ENCODE results near the gene SLC26A6. TPM values are rescaled to one million over a fixed set of nuclear protein-coding genes. Genes with fewer than 3 reads are reported as not detected.

SLC26A6 gene
- total RNA-seq, 6 donors from 2014 or later: 10.5 to 66.0 (median 20.4) TPM

- H3K27ac ChIP-seq: peak overlapping the region in 1 of 4 donors; percentile 58
- no peaks in the 10 kb centered on the region for H3K36me3 ChIP-seq
- ATAC-seq (ENCODE audit: low FRiP score in 2 of 2) (no peak), DNase-seq (no peak)
- H3K4me3 ChIP-seq: peak overlapping the region in 3 of 4 donors; percentile 41 to 55 (median 54)
- 5% methylated on average over 24 of the region's 46 CpGs; no CpG with 5 or more reads in 1 of the 2 donors for WGBS, 2 donors
- peaks cover 20 to 37% (median 29%) of the 10 kb centered on the region in 4 donors for H3K4me1 ChIP-seq
- H3K27me3 ChIP-seq: peaks cover 0 to 33% (median 8%) of the 10 kb centered on the region in 4 donors
- no peak for TF ChIP-seq CTCF (IDR thresholded peaks at IDR 0.05)
- no peaks in the 10 kb centered on the region for H3K9me3 ChIP-seq
Observed at GRCh38 chr3:48662145-48662752, 27.0 kb upstream of the SLC26A6 start.

- H3K27ac ChIP-seq: no peak overlapping the region
- peak overlapping the region in 3 of 4 donors; percentile 21 to 55 (median 36) for H3K4me3 ChIP-seq
- 9% methylated on average over 40 of the region's 67 CpGs; no CpG with 5 or more reads in 1 of the 2 donors for WGBS, 2 donors
- peaks cover 0 to 33% (median 8%) of the 10 kb centered on the region in 4 donors for H3K27me3 ChIP-seq
- peaks cover 20 to 43% (median 34%) of the 10 kb centered on the region in 4 donors for H3K4me1 ChIP-seq
- H3K9me3 ChIP-seq: no peaks in the 10 kb centered on the region
- TF ChIP-seq POLR2AphosphoS5 (IDR thresholded peaks at IDR 0.05) (peak in 1 of 2 donors; percentile 43), CTCF (IDR thresholded peaks at IDR 0.05) (no peak), POLR2A (IDR thresholded peaks at IDR 0.05) (no peak), EP300 (IDR thresholded peaks at IDR 0.05) (no peak)
- H3K36me3 ChIP-seq: no peaks in the 10 kb centered on the region
- peak; percentile 56 to 58 for ATAC-seq (ENCODE audit: low FRiP score in 2 of 2)
- DNase-seq: peak; percentile 66 to 94
Observed at GRCh38 chr3:48661501-48662144, 26.4 kb upstream of the SLC26A6 start.

GRCh38 chr3:48660800-48661400 is 25.6 kb upstream of the SLC26A6 start:
- 68 to 90% methylated on average over 22 to 40 of the region's 61 CpGs for WGBS, 2 donors
- no peak for ATAC-seq (ENCODE audit: low FRiP score in 2 of 2)

GRCh38 chr3:48656841-48657281 is 21.6 kb upstream of the SLC26A6 start:
- Histone ChIP-seq H3K4me1 (peaks cover 10 to 31% (median 25%) of the 10 kb centered on the region in 4 donors), H3K36me3 (no peaks in the 10 kb centered on the region), H3K9me3 (no peaks in the 10 kb centered on the region), H3K27me3 (peaks cover 0 to 17% (median under 1%) of the 10 kb centered on the region in 4 donors), H3K4me3 (peak overlapping the region in 3 of 4 donors; percentile 68 to 74 (median 68)), H3K27ac (peak overlapping the region in 3 of 4 donors; percentile 75 to 84 (median 80))
- WGBS, 2 donors: 58 to 61% methylated on average over 12 to 44 of the region's 45 CpGs
- ATAC-seq (ENCODE audit: low FRiP score in 2 of 2) (no peak), DNase-seq (peak in 1 of 2 donors; percentile 89)
- TF ChIP-seq EP300 (IDR thresholded peaks at IDR 0.05): no peak
- no peak for TF ChIP-seq CTCF (IDR thresholded peaks at IDR 0.05)
- TF ChIP-seq POLR2A (IDR thresholded peaks at IDR 0.05): no peak
- TF ChIP-seq POLR2AphosphoS5 (IDR thresholded peaks at IDR 0.05): no peak

More at GRCh38 chr3:48660800-48661400, 25.6 kb upstream of the SLC26A6 start:
- Histone ChIP-seq H3K4me3 (peak overlapping the region in 2 of 4 donors; percentile 21 to 45), H3K36me3 (no peaks in the 10 kb centered on the region), H3K27ac (no peak overlapping the region), H3K9me3 (no peaks in the 10 kb centered on the region), H3K27me3 (peaks cover 0 to 33% (median 8%) of the 10 kb centered on the region in 4 donors), H3K4me1 (peaks cover 20 to 51% (median 39%) of the 10 kb centered on the region in 4 donors)
- DNase-seq: peak in 1 of 2 donors; percentile 85
- TF ChIP-seq EP300 (IDR thresholded peaks at IDR 0.05) (no peak), CTCF (IDR thresholded peaks at IDR 0.05) (no peak), POLR2A (IDR thresholded peaks at IDR 0.05) (no peak), POLR2AphosphoS5 (IDR thresholded peaks at IDR 0.05) (no peak)

All from upper lobe of left lung (tissue), 6 donors.